ENCODE data around the gene MXD4. TPM values are rescaled to one million over a fixed set of nuclear protein-coding genes. Genes with fewer than 3 reads are reported as not detected.

The MXD4 gene
- total and polyA plus RNA-seq, 9 of the 15 experiments (the other 6 are each of a cell fraction or from before 2014, with no cell fraction given) = 0.06 to 13.5 (median 5.9) TPM

GRCh38 chr4:2262145-2262943 is 435 bp upstream of the MXD4 start (continued):
- TF ChIP-seq KAT8 (IDR thresholded peaks at IDR 0.05; ENCODE audit: low read depth) = no peak
- no peak for TF ChIP-seq NFE2L1 (tag; IDR thresholded peaks at IDR 0.05; ENCODE audit: borderline replicate concordance, low read depth)
- no peak for TF ChIP-seq ZNF354B (CRISPR knock-in tag; IDR thresholded peaks at IDR 0.05)
- TF ChIP-seq MAFK (IDR thresholded peaks at IDR 0.05; ENCODE audit: low read length) = no peak
- TF ChIP-seq E2F8 (IDR thresholded peaks at IDR 0.05; ENCODE audit: low read depth, partially characterized antibody) = no peak
- no peak for TF ChIP-seq CBX2 (IDR thresholded peaks at IDR 0.05; ENCODE audit: insufficient read depth, low read length, poor library complexity, severe bottlenecking)
- no peak for TF ChIP-seq IRF9 (tag; IDR thresholded peaks at IDR 0.05)
- TF ChIP-seq, protein P1, sequence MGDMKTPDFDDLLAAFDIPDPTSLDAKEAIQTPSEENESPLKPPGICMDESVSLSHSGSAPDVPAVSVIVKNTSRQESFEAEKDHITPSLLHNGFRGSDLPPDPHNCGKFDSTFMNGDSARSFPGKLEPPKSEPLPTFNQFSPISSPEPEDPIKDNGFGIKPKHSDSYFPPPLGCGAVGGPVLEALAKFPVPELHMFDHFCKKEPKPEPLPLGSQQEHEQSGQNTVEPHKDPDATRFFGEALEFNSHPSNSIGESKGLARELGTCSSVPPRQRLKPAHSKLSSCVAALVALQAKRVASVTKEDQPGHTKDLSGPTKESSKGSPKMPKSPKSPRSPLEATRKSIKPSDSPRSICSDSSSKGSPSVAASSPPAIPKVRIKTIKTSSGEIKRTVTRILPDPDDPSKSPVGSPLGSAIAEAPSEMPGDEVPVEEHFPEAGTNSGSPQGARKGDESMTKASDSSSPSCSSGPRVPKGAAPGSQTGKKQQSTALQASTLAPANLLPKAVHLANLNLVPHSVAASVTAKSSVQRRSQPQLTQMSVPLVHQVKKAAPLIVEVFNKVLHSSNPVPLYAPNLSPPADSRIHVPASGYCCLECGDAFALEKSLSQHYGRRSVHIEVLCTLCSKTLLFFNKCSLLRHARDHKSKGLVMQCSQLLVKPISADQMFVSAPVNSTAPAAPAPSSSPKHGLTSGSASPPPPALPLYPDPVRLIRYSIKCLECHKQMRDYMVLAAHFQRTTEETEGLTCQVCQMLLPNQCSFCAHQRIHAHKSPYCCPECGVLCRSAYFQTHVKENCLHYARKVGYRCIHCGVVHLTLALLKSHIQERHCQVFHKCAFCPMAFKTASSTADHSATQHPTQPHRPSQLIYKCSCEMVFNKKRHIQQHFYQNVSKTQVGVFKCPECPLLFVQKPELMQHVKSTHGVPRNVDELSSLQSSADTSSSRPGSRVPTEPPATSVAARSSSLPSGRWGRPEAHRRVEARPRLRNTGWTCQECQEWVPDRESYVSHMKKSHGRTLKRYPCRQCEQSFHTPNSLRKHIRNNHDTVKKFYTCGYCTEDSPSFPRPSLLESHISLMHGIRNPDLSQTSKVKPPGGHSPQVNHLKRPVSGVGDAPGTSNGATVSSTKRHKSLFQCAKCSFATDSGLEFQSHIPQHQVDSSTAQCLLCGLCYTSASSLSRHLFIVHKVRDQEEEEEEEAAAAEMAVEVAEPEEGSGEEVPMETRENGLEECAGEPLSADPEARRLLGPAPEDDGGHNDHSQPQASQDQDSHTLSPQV (IDR thresholded peaks at IDR 0.05) = no peak
- no peak for TF ChIP-seq MEF2D (tag; conservative IDR thresholded peaks at IDR 0.05; ENCODE audit: low read depth)
- no peak for TF ChIP-seq LARP7 (IDR thresholded peaks at IDR 0.05)
- no peak for TF ChIP-seq ZNF124 (CRISPR knock-in tag; IDR thresholded peaks at IDR 0.05)
- TF ChIP-seq ZNF507 (tag; conservative IDR thresholded peaks at IDR 0.05) = no peak
- TF ChIP-seq, protein P2, sequence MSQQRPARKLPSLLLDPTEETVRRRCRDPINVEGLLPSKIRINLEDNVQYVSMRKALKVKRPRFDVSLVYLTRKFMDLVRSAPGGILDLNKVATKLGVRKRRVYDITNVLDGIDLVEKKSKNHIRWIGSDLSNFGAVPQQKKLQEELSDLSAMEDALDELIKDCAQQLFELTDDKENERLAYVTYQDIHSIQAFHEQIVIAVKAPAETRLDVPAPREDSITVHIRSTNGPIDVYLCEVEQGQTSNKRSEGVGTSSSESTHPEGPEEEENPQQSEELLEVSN (IDR thresholded peaks at IDR 0.05; ENCODE audit: borderline replicate concordance in 1 of 2, extremely low read depth in 1 of 2, insufficient read depth in 1 of 2, insufficient read length in 1 of 2, low read depth in 1 of 2, low read length in 1 of 2, poor library complexity in 1 of 2, severe bottlenecking in 1 of 2) = peak; percentile 41 to 65

Data from K562 (cell line).